ENCODE data around the gene HSBP1L1.
A peak's percentile ranks its signal among the peaks of the same experiment; 100 is the strongest.
"Not testable (repeated sequence)": the region's sequence is repeated elsewhere in the genome, so short reads cannot be mapped to it uniquely, and the experiment has no call there.

HSBP1L1 gene

DNA sequence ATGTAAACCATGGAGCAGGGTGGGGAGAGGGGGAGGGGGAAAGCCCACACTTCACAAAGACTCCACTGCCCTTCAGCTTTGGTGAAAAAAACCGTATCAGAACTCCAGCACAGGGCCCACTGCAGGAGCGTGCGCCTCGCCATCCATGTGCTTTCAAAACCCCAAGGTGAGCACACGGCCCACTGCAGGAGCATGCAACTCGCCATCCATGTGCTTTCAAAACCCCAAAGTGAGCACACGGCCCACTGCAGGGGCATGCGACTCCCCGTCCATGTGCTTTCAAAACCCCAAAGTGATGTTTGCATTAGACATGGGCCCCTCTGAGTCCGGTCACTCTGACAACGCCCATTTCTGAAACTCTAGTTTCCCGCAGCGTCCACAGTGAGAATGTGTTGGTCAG lies 16.1 kb downstream of the HSBP1L1 start:
- no peak for DNase-seq (ENCODE audit: low read depth, low spot score)
- no peak overlapping the region for H3K27ac ChIP-seq

DNA sequence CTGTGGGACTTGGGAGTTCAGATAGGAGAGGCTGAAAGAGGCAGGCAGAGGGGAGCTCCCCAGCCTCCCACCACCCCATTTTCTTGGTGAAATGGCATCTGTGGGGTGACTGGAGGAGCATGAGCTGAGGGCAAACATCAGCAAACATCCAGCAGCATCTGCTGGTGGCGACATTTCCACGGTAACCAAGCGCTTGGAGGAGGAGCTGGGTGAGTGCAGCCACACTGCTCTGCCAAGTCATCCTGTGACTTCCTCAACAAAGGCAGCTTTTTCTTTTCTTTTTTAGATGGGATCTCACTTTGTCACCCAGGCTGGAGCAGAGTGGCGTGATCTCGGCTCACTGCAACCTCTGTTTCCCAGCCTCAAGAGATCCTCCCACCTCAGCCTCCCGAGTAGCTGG lies 18.3 kb downstream of the HSBP1L1 start:
- DNase-seq (ENCODE audit: low read depth, low spot score) = no peak
- H3K27ac ChIP-seq = no peak overlapping the region

DNA sequence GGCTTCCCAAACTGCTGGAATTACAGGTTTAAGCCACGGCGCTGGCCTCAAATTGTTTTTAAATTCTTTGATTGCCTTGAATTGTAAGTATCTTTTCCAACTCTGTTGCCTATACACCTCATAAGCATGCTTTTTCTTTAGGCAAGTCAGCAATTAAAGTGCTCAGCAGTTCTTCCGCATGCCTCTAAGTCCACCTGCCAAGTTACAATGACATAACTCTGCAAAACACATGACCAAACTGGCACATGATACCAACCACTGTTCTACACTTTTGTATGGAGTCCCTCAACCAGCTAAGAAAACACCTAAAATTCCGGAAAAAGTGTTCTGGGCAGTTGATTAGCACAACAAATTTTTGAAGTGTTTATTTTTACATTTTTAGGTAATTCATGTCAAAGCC lies 18.8 kb downstream of the HSBP1L1 start:
- no peak for DNase-seq (ENCODE audit: low read depth, low spot score)
- H3K27ac ChIP-seq = no peak overlapping the region

DNA sequence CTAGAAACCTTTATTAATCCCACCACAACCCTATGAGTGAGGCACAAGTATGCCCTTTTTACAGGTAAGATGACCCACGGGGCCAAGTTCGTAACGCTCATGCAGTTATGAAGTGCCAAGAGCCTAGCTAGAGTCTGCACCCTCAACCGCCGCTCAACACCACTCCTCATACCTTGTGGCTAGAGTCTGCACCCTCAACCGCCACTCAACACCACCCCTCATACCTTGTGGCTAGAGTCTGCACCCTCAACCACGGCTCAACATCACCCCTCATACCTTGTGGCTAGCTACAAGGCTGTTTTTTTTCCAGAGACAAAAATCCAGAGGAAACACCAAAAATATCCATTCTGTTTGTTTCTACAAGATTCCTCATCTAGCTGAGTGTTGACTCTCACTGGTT lies 19.4 kb downstream of the HSBP1L1 start:
- DNase-seq (ENCODE audit: low read depth, low spot score) = no peak
- H3K27ac ChIP-seq = no peak overlapping the region

DNA sequence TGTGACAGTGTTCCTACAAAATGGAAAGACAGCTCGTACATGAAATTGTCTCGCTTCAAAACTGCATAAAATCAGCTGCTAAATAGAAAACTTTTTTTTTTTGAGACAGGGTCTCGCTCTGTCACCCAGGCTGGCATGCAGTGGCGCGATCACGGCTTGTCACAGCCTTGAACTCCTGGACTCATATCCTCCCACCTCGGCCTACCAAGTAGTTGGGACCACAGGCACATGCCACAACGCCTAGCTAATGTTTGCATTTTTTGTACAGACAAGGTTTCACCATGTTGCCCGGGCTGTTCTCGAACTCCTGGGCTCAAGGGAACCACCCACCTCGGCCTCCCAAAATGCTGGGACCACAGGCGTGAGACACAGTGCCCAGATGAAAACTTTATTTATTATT lies 20.7 kb downstream of the HSBP1L1 start:
- no peak overlapping the region for H3K27ac ChIP-seq
- no peak for DNase-seq (ENCODE audit: low read depth, low spot score)

DNA sequence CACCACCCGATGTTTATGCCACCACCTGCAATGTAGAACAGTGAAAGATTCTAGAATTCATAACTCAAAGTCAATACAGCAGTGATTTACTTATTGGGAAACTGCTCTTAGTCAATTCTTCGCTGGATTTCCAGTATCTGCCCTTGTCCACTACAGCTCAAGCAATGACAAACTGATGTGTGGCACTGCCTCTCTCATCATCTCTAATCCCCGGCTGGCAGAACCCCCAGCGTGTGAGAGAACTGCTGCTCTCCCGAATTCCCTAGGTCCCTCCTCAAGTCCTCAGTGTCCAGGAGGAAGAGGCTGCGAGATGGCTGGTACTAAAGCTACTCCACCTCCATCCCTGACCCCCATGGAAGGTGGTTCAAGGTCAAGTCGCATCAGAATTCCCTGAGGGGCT lies 22.3 kb downstream of the HSBP1L1 start:
- H3K27ac ChIP-seq = no peak overlapping the region
- no peak for DNase-seq (ENCODE audit: low read depth, low spot score)

DNA sequence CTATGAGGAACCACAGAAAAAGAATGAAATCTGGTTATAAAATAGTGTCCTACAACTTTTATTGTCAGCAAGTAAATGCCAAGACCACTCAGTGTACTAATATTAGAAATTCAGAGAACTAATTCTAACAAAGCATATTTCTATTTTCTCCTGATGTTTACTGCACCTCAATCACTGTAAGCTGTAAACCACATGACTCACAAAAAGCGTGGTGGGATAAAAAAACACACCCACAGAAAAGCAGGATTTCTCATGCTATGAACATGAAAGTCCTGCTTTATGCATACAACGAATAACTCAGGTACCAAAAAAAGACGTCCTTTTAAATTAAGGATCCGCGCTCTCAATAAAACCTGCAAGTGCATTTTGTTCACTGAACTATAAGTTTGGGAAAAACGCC lies 23.1 kb downstream of the HSBP1L1 start:
- DNase-seq (ENCODE audit: low read depth, low spot score) = no peak
- H3K27ac ChIP-seq = peak overlapping the region; percentile 80

DNA sequence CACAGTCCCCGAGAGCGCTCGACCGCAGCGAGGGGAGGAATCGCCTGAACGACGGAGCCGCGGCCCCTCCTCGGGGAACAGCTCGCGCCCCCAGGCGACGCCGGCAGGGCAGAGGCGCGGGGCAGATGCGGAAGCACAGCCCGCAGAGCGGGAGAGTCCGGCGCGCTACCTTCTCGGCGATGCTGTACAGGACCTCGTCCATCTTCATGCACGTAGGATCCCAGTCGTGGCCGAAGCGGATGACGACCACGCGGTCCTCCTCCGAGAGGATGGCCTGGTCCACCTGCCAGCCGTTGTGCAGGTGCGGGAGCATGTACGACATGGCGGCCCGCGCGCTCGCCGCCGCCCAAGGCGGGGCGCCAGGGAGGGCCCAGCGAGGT lies 23.6 kb downstream of the HSBP1L1 start:
- peak overlapping the region; percentile 80 for H3K27ac ChIP-seq
- DNase-seq (ENCODE audit: low read depth, low spot score) = no peak

DNA sequence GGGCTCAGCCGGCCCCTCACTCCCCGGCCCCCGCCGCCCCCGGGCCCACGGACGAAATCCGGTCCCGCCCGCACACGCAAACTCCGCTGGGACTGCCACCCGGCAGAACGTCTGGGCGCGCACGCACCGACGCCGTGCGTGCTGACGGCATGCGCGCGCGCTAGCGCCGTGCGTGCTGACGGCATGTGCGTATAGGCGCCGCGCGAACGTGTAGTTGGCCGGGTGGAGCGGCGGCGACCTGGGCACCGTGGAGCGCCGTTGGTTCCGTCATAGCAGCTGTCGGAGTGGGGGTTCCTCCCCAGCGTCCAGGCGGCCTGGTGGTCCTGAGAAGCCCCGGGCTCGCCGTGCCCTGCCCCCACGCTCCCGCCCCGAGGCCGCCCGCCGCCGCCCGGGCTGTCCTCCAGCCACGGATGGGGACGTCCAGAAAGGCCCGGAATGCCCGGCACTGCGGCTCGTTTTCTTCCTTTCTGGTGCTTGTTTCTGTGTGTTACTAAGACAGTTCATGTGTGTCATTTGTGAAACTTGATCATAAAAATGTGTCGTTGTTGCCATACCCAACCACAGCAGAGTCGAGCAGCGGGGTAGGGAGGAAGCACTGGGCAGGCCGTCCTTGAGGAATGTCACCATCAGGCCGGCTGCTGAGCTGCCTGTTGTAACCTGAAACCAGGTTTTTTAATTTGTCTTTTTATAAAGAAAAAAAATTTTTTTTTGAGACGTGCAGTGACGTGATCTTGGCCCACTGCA lies 24.2 kb downstream of the HSBP1L1 start, which contains the start of gene TXNL4A:
TSS of gene TXNL4A (minus strand) at position 113 of the 744 bp plus-strand sequence. CDS start 171 bp downstream, outside the sequence.
- peak; percentile 50 for DNase-seq (ENCODE audit: low read depth, low spot score)
- peak within 1 kb of the TSS; percentile 80 for H3K27ac ChIP-seq

DNA sequence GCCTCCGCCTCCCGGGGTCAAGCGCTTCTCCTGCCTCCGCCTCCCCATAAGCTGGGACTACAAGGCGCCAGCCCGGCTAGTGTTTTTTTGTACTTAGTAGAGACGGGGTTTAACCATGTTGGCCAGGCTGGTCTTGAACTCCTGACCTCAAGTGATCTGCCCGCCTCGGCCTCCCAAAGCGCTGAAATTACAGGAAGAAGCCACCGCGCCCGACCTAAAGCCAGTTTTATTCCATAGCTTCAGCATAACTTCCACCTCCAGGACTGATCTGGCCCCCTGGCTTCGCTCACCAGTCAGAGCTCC lies 24.7 kb downstream of the HSBP1L1 start:
- H3K27ac ChIP-seq = peak overlapping the region; percentile 80
- no peak for DNase-seq (ENCODE audit: low read depth, low spot score)

DNA sequence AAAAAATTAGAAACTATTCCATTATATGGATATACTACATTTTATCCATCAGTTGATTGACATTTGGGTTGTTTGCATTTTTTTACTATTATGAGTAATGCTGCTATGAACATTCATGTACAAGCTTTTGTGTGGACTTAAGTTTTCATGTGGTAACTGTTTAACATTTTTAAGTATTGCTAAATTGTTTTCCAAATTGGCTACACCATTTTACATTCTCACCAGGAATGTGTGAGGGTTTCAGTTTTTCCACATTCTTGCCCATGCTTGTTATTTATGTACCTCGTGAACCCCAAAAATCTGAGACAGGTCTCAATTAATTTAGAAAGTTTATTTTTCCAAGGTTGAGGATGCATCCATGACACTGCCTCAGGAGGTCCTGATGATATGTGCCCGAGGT lies 27.1 kb downstream of the HSBP1L1 start:
- no peak for DNase-seq (ENCODE audit: low read depth, low spot score)
- H3K27ac ChIP-seq = no peak overlapping the region

DNA sequence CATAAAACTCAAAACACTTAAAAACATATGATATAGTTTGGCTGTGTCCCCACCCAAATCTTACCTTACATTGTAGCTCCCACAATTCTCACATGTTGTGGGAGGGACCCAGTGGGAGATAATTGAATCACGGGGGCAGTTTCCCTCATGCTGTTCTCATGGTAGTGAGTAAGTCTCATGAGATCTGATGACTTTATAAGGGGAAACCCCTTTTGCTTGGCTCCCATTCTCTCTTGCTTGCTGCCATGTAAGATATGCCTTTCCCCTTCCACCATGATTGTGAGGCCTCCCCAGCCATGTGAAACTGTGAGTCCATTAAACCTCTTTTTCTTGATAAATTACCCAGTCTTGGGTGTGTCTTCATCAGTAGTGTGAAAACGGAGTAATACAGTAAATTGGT lies 35.3 kb downstream of the HSBP1L1 start:
- not testable (repeated sequence) for DNase-seq (ENCODE audit: low read depth, low spot score); H3K27ac ChIP-seq

DNA sequence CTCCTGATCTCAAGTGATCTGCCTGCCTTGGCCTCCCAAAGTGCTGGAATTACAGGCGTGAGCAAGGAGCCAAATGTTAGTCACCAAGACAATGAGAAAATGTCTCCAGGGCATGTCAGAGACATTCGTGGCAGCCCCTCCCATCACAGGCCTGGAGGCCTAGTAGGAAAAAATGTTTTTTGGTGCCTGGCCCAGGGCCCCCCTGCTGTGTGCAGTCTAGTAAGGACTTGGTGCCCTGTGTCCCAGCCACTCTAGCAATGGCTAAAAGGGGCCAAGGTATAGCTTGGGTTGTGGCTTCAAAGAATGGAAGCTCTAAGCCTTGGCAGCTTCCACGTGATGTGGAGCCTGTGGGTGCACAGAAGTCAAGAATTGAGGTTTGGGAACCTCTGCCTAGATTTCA lies 36.4 kb downstream of the HSBP1L1 start:
- DNase-seq (ENCODE audit: low read depth, low spot score) = no peak
- H3K27ac ChIP-seq = no peak overlapping the region

DNA sequence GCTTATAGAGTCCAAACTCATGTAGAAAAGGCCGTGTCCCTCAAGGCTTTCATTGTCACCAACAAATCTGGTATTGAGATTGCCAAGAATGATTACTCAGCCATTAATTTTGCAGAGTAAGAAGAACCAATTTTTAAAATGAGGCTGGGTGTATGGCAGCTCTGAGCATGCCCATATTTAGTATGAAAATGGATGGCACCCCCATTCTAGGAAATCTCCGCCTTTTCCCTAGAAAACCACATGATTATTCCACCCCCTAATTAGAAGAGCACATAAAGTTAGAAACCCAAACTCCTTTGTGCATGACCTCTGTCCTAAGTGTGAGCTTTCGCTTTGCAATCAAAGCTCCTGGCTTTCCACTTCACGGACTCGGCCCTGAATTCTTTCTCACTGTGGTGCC lies 38.0 kb downstream of the HSBP1L1 start:
- H3K27ac ChIP-seq = no peak overlapping the region
- no peak for DNase-seq (ENCODE audit: low read depth, low spot score)

DNA sequence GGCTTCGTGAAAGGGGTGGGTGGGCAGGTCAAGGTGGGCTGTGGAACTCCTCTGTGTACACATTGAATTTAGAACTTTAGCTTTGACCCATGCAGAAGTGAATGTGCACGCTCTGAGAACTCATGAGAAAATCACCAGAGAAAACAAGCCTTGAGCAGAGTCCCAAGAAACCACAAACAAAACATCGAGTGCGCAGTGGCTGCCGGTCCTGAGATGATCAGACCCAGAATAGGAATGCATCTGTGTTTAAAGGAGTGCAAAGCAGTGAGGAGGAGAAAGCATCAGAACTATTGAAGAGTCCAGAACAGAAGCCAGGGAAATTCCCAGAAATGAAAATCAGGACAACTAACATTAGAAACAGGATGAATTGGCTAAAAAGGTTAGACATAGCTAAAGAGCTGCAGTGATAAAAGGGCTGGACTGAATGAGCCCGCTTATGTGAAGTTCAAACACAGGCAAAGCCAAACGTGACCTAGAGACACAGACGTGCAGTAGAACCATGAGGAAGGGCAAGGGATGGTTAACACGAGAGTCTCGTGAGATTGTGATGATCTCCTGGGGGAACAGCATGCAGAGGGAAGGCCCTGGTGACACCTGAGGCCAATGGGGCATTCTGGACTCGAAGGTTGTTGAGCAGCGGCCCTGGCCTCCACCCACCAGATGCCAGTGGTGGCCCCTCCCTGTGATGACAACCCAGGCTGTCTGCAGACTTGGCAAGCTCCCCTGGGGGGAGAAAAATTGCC lies 40.3 kb downstream of the HSBP1L1 start:
- H3K27ac ChIP-seq = no peak overlapping the region
- DNase-seq (ENCODE audit: low read depth, low spot score) = no peak

DNA sequence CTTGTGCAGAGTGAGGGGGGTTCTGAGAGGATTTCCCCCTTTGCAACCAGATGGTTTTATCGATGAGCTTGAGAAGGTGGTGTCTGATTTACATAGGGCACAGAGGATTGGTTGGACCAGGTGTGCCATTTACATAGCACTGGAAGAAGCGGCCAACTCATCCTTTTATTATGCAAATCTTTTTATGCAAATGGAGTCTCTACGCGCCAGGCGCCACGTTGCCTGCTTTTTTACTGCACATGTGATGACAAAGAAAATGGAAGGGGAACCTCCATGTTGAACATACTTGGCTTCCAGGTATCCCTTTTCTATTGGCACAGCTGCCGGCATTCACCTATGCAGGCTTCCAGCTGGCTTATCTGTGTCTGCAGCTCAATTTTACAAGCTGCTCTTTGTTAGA lies 42.3 kb downstream of the HSBP1L1 start:
- no peak for DNase-seq (ENCODE audit: low read depth, low spot score)
- no peak overlapping the region for H3K27ac ChIP-seq

DNA sequence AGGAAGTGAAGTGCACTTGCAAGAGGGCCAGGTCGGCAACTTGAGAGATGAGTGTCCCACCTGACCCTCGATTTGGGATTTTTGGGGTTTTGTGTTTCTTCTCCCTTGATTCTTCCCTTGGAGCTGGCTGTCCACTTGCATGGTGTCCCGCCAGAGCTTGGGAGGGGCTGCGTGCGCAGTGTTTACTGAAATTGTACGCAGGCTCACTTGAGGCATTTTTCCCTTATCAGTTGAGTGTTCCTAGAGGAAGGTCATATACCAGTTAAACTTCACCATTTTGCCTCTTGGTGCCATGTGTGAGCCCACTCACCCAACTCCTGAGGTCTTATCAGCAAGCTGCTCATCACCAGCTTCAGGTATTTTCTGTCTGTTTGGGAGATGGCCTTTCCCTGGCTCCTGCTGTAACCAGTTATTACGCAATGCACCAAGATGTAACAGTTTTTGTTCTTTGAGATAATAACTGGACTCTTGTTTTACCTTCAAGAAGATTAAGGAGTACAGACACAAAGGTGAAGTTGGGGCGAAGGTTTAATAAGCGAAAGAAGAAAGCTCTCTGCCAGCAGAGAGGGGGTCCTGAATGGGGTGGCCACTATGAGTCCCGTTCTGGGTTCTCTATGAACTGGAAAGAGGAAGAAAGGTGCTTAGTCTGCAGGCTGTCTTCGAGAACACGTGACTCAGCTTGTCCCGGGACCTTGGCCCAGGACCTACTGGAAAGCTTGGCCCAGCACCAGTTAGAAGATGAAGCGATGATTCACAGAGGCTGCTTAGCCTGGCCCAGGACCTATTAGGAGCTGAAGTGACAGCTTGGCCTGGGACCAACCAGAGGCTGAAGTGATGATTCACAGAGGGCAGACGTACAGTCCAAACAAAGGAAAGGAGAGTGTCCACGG lies 45.5 kb downstream of the HSBP1L1 start:
- H3K27ac ChIP-seq = no peak overlapping the region
- peak; percentile 72 for DNase-seq (ENCODE audit: low read depth, low spot score)

DNA sequence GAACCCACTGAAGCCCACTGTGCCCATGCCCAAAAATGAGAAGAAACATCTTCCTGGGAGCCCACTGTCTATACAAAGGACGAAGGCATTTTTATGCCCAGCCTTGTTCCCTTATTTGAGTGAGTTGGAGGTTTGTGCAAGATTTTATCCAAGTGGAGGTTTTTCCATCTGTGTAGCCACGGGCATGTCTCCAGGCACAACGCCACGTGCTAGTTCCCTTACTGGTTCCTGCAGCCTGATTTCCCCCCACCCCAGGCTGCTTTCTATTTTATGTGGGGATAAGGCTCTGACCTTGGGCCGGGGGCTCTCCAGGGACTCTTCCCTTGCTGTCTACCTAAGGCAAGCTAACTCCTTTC lies 46.1 kb downstream of the HSBP1L1 start:
- DNase-seq (ENCODE audit: low read depth, low spot score) = no peak
- no peak overlapping the region for H3K27ac ChIP-seq

DNA sequence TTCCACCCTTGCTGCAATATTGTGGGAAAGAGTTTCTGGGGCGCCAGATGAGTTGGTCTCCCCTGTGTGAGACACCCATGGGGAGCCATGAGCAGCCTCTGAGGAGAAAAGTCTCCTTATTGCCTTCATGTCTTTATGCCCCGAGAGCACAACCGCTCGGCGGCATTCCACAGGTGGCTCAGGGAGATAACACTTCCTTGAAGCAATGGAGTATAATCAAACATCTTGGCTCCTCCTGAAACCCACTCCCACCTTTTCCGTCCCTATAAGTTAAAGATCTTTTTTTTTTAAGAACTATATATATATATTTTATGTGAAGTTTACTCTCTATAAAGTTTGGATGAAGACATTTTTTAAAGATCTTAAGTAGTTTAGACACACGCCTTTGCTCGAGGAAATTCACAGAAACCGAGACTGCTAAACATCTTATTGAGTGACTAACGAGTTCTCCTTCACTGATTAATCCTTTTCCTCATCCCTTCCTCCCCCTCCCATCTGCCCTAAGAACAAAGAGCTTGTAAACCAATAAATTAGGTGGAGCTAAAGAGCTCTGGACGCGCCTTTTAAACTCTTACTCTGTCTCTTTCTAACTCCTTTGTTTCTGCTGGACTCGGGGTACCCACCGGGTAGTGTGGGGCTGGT lies 47.2 kb downstream of the HSBP1L1 start:
- not testable (repeated sequence) for DNase-seq (ENCODE audit: low read depth, low spot score)
- peak overlapping the region; percentile 27 for H3K27ac ChIP-seq

DNA sequence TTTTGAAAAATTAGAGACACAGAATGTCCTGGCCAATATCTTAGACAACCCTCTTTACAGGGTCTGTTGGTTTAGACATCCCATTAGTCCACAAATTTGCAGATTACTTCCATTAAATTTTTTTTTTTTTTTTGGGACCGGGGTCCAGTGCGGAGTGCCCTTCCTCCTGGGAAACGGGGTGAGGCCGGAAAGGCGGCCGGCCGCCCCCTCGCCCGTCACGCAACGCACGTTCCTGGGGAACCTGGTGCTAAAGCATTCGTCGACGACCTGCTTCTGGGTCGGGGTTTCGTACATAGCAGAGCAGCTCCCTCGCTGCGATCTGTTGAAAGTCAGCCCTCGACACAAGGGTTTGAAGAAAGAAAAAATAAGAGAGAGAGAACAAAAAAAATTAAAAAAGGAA lies 48.3 kb downstream of the HSBP1L1 start:
- DNase-seq (ENCODE audit: low read depth, low spot score) = no peak

More for the DNA sequence above, 48.3 kb downstream of the HSBP1L1 start:
- no peak overlapping the region for H3K27ac ChIP-seq

All from epithelial cell of prostate (primary cell).